Kidney (tissue), 14 donors: ENCODE data around the gene DSCAM. TPM values are rescaled to one million over a fixed set of nuclear protein-coding genes. Genes with fewer than 3 reads are reported as not detected.

Experiments used
- DNase-seq, 5 donors: peaks; one replicate each; pipeline ENCODE4 v3.0.0-alpha.2; 2013 to 2020
- FAIRE-seq: peaks from 2 replicates; lab custom pipeline; 2012; peaks lifted over from hg19 to GRCh38; lab: Jason Lieb, UNC
- H3K27ac ChIP-seq, 2 donors: one replicate each; pipeline ENCODE4 v1.7.0; 2013; ENCODE audit warnings: low read depth in 2 of 2, low read length in 2 of 2, inconsistent platforms in 1 of 2
- H3K27me3 ChIP-seq: one replicate; pipeline ENCODE4 v1.7.1; 2013; ENCODE audit warnings: low read length, inconsistent platforms; ENCODE audit not compliant: control insufficient read depth, insufficient read depth
- H3K36me3 ChIP-seq, 3 donors: one replicate each; pipeline versions ENCODE4 v1.7.0 to v1.7.1; 2013; ENCODE audit warnings: low read length in 3 of 3, control low read depth in 1 of 3, inconsistent platforms in 1 of 3; ENCODE audit not compliant: insufficient read depth in 3 of 3, control insufficient read depth in 2 of 3
- H3K4me1 ChIP-seq, 3 donors: one replicate each; pipeline versions ENCODE4 v1.7.0 to v1.7.1; 2013; ENCODE audit warnings: low read length in 3 of 3, inconsistent platforms in 1 of 3, low read depth in 1 of 3; ENCODE audit not compliant: control insufficient read depth in 2 of 3, insufficient read depth in 2 of 3
- H3K4me3 ChIP-seq, 3 donors: one replicate each; pipeline versions ENCODE4 v1.7.0 to v1.8.1; 2013; ENCODE audit warnings: low read length in 3 of 3, control low read depth in 1 of 3, inconsistent platforms in 1 of 3
- H3K9ac ChIP-seq, 3 donors: one replicate each; pipeline versions ENCODE4 v1.7.0 to v1.7.1; 2013; ENCODE audit warnings: low read length in 3 of 3, control low read depth in 1 of 3, inconsistent platforms in 1 of 3
- H3K9me3 ChIP-seq, 3 donors: one replicate each; pipeline versions ENCODE4 v1.7.0 to v1.7.1; 2013; ENCODE audit warnings: low read length in 3 of 3, control low read depth in 1 of 3, inconsistent platforms in 1 of 3; ENCODE audit not compliant: control insufficient read depth in 2 of 3, insufficient read depth in 1 of 3
- CTCF ChIP-seq: IDR thresholded peaks from 3 replicates; pipeline ENCODE4 v1.5.1; 2012; ENCODE audit warnings: mild to moderate bottlenecking, moderate library complexity, borderline replicate concordance; ENCODE audit not compliant: insufficient read depth; ENCODE audit errors: extremely low read depth
- intact Hi-C: fragments of 100-400 bp; cut with DNase I; formaldehyde crosslinking; loops from one replicate; pipeline ENCODE4 v1.11.1; 2022
- microRNA-seq: library from miRNA; unstranded; fragments of <30 nt; microRNA quantifications from one replicate; pipeline ENCODE4 v1.2.0, GENCODE V29; 2020
- polyA plus RNA-seq: library from polyadenylated mRNA; stranded (reverse); fragments of 350-450 nt; fragmentation: Illumina TruSeq; extraction: RNeasy Lipid Tissue Mini Kit (QIAGEN cat#74804); gene quantifications from one replicate; pipeline ENCODE4 v1.2.3, GENCODE V29; 2014; ENCODE audit warnings: low read depth, low replicate concordance; ENCODE audit not compliant: insufficient read depth
- total RNA-seq: library from RNA; stranded (reverse); fragmentation: NEBNext Ultra II Directional; extraction: Animal tissue kit (Norgen Biotek cat#: 25700); gene quantifications from one replicate; pipeline ENCODE4 v1.2.1, GENCODE V29; 2021
- donor health status: control.
- donor health status: control.
- donor health status: control.
- donor health status: control.
- donor health status: control.
- donor health status: DM: yes; HTN: yes; CAD: no.
- donor health status: Normal renal cell carcinoma (clear cell type).

The DSCAM gene
- total and polyA plus RNA-seq, 2 donors from 2014 or later: not detected

GRCh38 chr21:39965026-39965425, 881.9 kb downstream of the DSCAM start:
- FAIRE-seq (no peak), DNase-seq (no peak)
- no peak overlapping the region for H3K9ac ChIP-seq
- no peak for TF ChIP-seq CTCF
- H3K27ac ChIP-seq: no peak overlapping the region
- H3K36me3 ChIP-seq: no peaks in the 10 kb centered on the region
- no peak overlapping the region for H3K4me3 ChIP-seq
- H3K9me3 ChIP-seq: peaks cover 0 to 7% (median 0%) of the 10 kb centered on the region in 3 donors
- H3K27me3 ChIP-seq: no peaks in the 10 kb centered on the region
- intact Hi-C loops: no loop called here
- H3K4me1 ChIP-seq: no peaks in the 10 kb centered on the region

- no peak for FAIRE-seq
- no peaks in the 10 kb centered on the region for H3K36me3 ChIP-seq
Measured at GRCh38 chr21:39961251-39961650, 885.7 kb downstream of the DSCAM start.

More at GRCh38 chr21:39961251-39961650, 885.7 kb downstream of the DSCAM start:
- Histone ChIP-seq H3K9ac (no peak overlapping the region), H3K4me1 (no peaks in the 10 kb centered on the region), H3K27me3 (no peaks in the 10 kb centered on the region), H3K4me3 (no peak overlapping the region), H3K9me3 (peaks cover 0 to 12% (median 0%) of the 10 kb centered on the region in 3 donors), H3K27ac (no peak overlapping the region)
- no peak for DNase-seq
- intact Hi-C loops: no loop called here
- no peak for TF ChIP-seq CTCF

Small RNA genes within 50 kb of the gene (microRNA-seq; reads per million reads assigned to microRNA genes)
- gene MIR4760: not detected
